ENCODE results near the gene ARHGEF7.

The ARHGEF7 gene

GRCh38 chr13:111225810-111226546 is 110.9 kb downstream of the ARHGEF7 start:
- no peak for DNase-seq (ENCODE audit: low spot score)

- no peak for DNase-seq (ENCODE audit: low spot score)
Measured at GRCh38 chr13:111227405-111227804, 112.3 kb downstream of the ARHGEF7 start.

- no peak for DNase-seq (ENCODE audit: low spot score)
Measured at GRCh38 chr13:111228262-111229144, 113.4 kb downstream of the ARHGEF7 start.

- no peak for DNase-seq (ENCODE audit: low spot score)
Measured at GRCh38 chr13:111230385-111230930, 115.3 kb downstream of the ARHGEF7 start.

- no peak for DNase-seq (ENCODE audit: low spot score)
Measured at GRCh38 chr13:111232191-111232590, 117.1 kb downstream of the ARHGEF7 start.

GRCh38 chr13:111233080-111233479 is 118.0 kb downstream of the ARHGEF7 start:
- DNase-seq (ENCODE audit: low spot score) = no peak

GRCh38 chr13:111239764-111240670 is 124.9 kb downstream of the ARHGEF7 start:
- no peak for DNase-seq (ENCODE audit: low spot score)

- no peak for DNase-seq (ENCODE audit: low spot score)
Measured at GRCh38 chr13:111241006-111241755, 126.1 kb downstream of the ARHGEF7 start.

GRCh38 chr13:111241862-111242261 is 126.8 kb downstream of the ARHGEF7 start:
- DNase-seq (ENCODE audit: low spot score) = no peak

GRCh38 chr13:111242585-111242984 is 127.5 kb downstream of the ARHGEF7 start:
- no peak for DNase-seq (ENCODE audit: low spot score)

GRCh38 chr13:111243981-111244380 is 128.9 kb downstream of the ARHGEF7 start:
- DNase-seq (ENCODE audit: low spot score) = no peak

- DNase-seq (ENCODE audit: low spot score) = no peak
Measured at GRCh38 chr13:111245576-111246384, 130.7 kb downstream of the ARHGEF7 start.

- no peak for DNase-seq (ENCODE audit: low spot score)
Measured at GRCh38 chr13:111247552-111247951, 132.4 kb downstream of the ARHGEF7 start.

GRCh38 chr13:111248822-111249221 is 133.7 kb downstream of the ARHGEF7 start:
- no peak for DNase-seq (ENCODE audit: low spot score)

- no peak for DNase-seq (ENCODE audit: low spot score)
Measured at GRCh38 chr13:111249637-111250360, 134.7 kb downstream of the ARHGEF7 start.

- DNase-seq (ENCODE audit: low spot score) = no peak
Measured at GRCh38 chr13:111251646-111252445, 136.7 kb downstream of the ARHGEF7 start.

- no peak for DNase-seq (ENCODE audit: low spot score)
Measured at GRCh38 chr13:111252446-111253364, 137.6 kb downstream of the ARHGEF7 start.
